SK-N-SH (cell line): Measurements from ENCODE around the gene TUSC1.

Experiments used
- CTCF ChIP-seq: fragments of 200-600 bp; sonication (generic); IDR thresholded peaks from 2 replicates; pipeline ENCODE4 v1.6.1; 2017; ENCODE audit warnings: antibody characterized with exemption, mild to moderate bottlenecking, moderate library complexity
- EZH2phosphoT487 ChIP-seq: fragments of 200-600 bp; sonication (generic); IDR thresholded peaks from 2 replicates; pipeline ENCODE4 v1.6.1; 2017; ENCODE audit warnings: low read depth, mixed run types, mild to moderate bottlenecking, antibody characterized with exemption, moderate library complexity, borderline replicate concordance
- GABPA ChIP-seq: IDR thresholded peaks from 2 replicates; pipeline ENCODE4 v1.4.0; 2012; ENCODE audit warnings: low read depth, mild to moderate bottlenecking
- JUND ChIP-seq: IDR thresholded peaks from 2 replicates; pipeline ENCODE4 v1.4.0; 2012
- RAD21 ChIP-seq: IDR thresholded peaks from 2 replicates; pipeline ENCODE4 v1.6.1; 2012; ENCODE audit warnings: mild to moderate bottlenecking, low read length
- REST ChIP-seq: IDR thresholded peaks from 2 replicates; pipeline ENCODE4 v1.6.1; 2012; ENCODE audit warnings: mild to moderate bottlenecking, low read depth, low read length, moderate library complexity
- RXRA ChIP-seq: IDR thresholded peaks from 2 replicates; pipeline ENCODE4 v1.4.0; 2012; ENCODE audit warnings: low read depth, mild to moderate bottlenecking, borderline replicate concordance
- SIN3A ChIP-seq: IDR thresholded peaks from 2 replicates; pipeline ENCODE4 v1.6.1; 2012; ENCODE audit warnings: low read depth, mild to moderate bottlenecking, low read length, moderate library complexity, borderline replicate concordance
- TAF1 ChIP-seq: IDR thresholded peaks from 2 replicates; pipeline ENCODE4 v1.6.1; 2012; ENCODE audit warnings: low read depth, mild to moderate bottlenecking, low read length, moderate library complexity, borderline replicate concordance
- TF ChIP-seq, protein P1 (sequence below): fragments of 150-350 bp; IDR thresholded peaks from 2 replicates; pipeline ENCODE4 v1.6.1; 2016; ENCODE audit warnings: mild to moderate bottlenecking, low read depth, low read length
- TF ChIP-seq, protein P2 (sequence below): fragments of 150-350 bp; IDR thresholded peaks from 2 replicates; pipeline ENCODE4 v1.6.1; 2017; ENCODE audit warnings: antibody characterized with exemption, low read length, low read depth, borderline replicate concordance

GRCh38 chr9:25629231-25629630 lies 49.0 kb downstream of the TUSC1 start:
- TF ChIP-seq, protein P1, sequence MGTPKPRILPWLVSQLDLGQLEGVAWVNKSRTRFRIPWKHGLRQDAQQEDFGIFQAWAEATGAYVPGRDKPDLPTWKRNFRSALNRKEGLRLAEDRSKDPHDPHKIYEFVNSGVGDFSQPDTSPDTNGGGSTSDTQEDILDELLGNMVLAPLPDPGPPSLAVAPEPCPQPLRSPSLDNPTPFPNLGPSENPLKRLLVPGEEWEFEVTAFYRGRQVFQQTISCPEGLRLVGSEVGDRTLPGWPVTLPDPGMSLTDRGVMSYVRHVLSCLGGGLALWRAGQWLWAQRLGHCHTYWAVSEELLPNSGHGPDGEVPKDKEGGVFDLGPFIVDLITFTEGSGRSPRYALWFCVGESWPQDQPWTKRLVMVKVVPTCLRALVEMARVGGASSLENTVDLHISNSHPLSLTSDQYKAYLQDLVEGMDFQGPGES, result no peak
- TF ChIP-seq RXRA (no peak), CTCF (no peak), SIN3A (no peak), RAD21 (no peak), GABPA (no peak), JUND (no peak), REST (no peak), EZH2phosphoT487 (no peak), TAF1 (no peak)
- TF ChIP-seq, protein P2, sequence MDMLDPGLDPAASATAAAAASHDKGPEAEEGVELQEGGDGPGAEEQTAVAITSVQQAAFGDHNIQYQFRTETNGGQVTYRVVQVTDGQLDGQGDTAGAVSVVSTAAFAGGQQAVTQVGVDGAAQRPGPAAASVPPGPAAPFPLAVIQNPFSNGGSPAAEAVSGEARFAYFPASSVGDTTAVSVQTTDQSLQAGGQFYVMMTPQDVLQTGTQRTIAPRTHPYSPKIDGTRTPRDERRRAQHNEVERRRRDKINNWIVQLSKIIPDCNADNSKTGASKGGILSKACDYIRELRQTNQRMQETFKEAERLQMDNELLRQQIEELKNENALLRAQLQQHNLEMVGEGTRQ, result no peak
